SK-N-SH treated with all-trans-retinoic acid at 6 μM for 48 hours (cell line): ENCODE results near the gene AUNIP.

Experiments
- ATAC-seq: fragments of 200-7000 bp; cut with Tn5 transposase; 3 replicates; pipeline ENCODE4 v1.9.1; 2020; ENCODE audit warnings: mild to moderate bottlenecking, moderate library complexity
- ARNTL ChIP-seq: fragments of 450-650 bp; formaldehyde crosslinking; IDR thresholded peaks from 2 replicates; pipeline ENCODE4 v1.5.0; 2020; ENCODE audit warnings: low read depth, mild to moderate bottlenecking, moderate library complexity, borderline replicate concordance
- BACH2 ChIP-seq: fragments of 250-450 bp; sonication (Bioruptor Pico); IDR thresholded peaks from 2 replicates; pipeline ENCODE4 v1.9.0; 2021; ENCODE audit warnings: mild to moderate bottlenecking, borderline replicate concordance
- CREB5 ChIP-seq: fragments of 250-450 bp; sonication (Bioruptor Pico); IDR thresholded peaks from 2 replicates; pipeline ENCODE4 v1.5.1; 2020; ENCODE audit warnings: low read depth, mild to moderate bottlenecking, moderate library complexity
- CSDC2 ChIP-seq: fragments of 250-450 bp; sonication (Bioruptor Pico); IDR thresholded peaks from 2 replicates; pipeline ENCODE4 v1.5.0; 2020; ENCODE audit warnings: mild to moderate bottlenecking, moderate library complexity
- ESRRG ChIP-seq: fragments of 250-450 bp; sonication (Bioruptor Pico); IDR thresholded peaks from 2 replicates; pipeline ENCODE4 v1.6.1; 2021; ENCODE audit warnings: mild to moderate bottlenecking
- GLIS3 ChIP-seq: fragments of 250-450 bp; sonication (Bioruptor Pico); IDR thresholded peaks from 2 replicates; pipeline ENCODE4 v1.5.0; 2020; ENCODE audit warnings: mild to moderate bottlenecking, moderate library complexity
- ISL1 ChIP-seq: fragments of 250-450 bp; sonication (Bioruptor Pico); IDR thresholded peaks from 2 replicates; pipeline ENCODE4 v2.1.2; 2022; ENCODE audit warnings: mild to moderate bottlenecking, moderate library complexity
- PATZ1 ChIP-seq: fragments of 250-450 bp; sonication (Bioruptor Pico); IDR thresholded peaks from 2 replicates; pipeline ENCODE4 v1.8.0; 2020; ENCODE audit warnings: mild to moderate bottlenecking, moderate library complexity, borderline replicate concordance
- POU6F1 ChIP-seq: fragments of 250-450 bp; sonication (Bioruptor Pico); IDR thresholded peaks from 2 replicates; pipeline ENCODE4 v1.8.0; 2021; ENCODE audit warnings: low read depth, mild to moderate bottlenecking, moderate library complexity, borderline replicate concordance
- PPARA ChIP-seq: fragments of 250-450 bp; sonication (Bioruptor Pico); IDR thresholded peaks from 2 replicates; pipeline ENCODE4 v1.5.0; 2020; ENCODE audit warnings: mild to moderate bottlenecking, borderline replicate concordance
- RARB ChIP-seq: fragments of 250-450 bp; sonication (Bioruptor Pico); IDR thresholded peaks from 2 replicates; pipeline ENCODE4 v1.8.0; 2021; ENCODE audit warnings: mild to moderate bottlenecking, moderate library complexity
- SNAI2 ChIP-seq: fragments of 250-450 bp; sonication (Bioruptor Pico); IDR thresholded peaks from 2 replicates; pipeline ENCODE4 v1.5.0; 2020; ENCODE audit warnings: mild to moderate bottlenecking, moderate library complexity
- TCF4 ChIP-seq: fragments of 250-450 bp; sonication (Bioruptor Pico); IDR thresholded peaks from 2 replicates; pipeline ENCODE4 v1.8.0; 2021; ENCODE audit warnings: mild to moderate bottlenecking, moderate library complexity, borderline replicate concordance
- TOX ChIP-seq: fragments of 250-450 bp; sonication (Bioruptor Pico); IDR thresholded peaks from 2 replicates; pipeline ENCODE4 v1.8.0; 2021; ENCODE audit warnings: mild to moderate bottlenecking, moderate library complexity, borderline replicate concordance
- ZC3H10 ChIP-seq: fragments of 250-450 bp; sonication (Bioruptor Pico); IDR thresholded peaks from 2 replicates; pipeline ENCODE4 v1.5.1; 2021; ENCODE audit warnings: mild to moderate bottlenecking, moderate library complexity
- ZFP3 ChIP-seq: fragments of 250-450 bp; sonication (Bioruptor Pico); IDR thresholded peaks from 2 replicates; pipeline ENCODE4 v1.5.0; 2020; ENCODE audit warnings: mild to moderate bottlenecking, moderate library complexity
- ZFP30 ChIP-seq: fragments of 450-650 bp; formaldehyde crosslinking; IDR thresholded peaks from 2 replicates; pipeline ENCODE4 v1.5.0; 2022; ENCODE audit warnings: mild to moderate bottlenecking, moderate library complexity
- ZNF565 ChIP-seq: fragments of 450-650 bp; formaldehyde crosslinking; conservative IDR thresholded peaks from 2 replicates; pipeline ENCODE4 v1.5.0; 2020; ENCODE audit warnings: low read depth, mild to moderate bottlenecking, moderate library complexity
- ZNF70 ChIP-seq: fragments of 450-650 bp; formaldehyde crosslinking; IDR thresholded peaks from 2 replicates; pipeline ENCODE4 v1.5.0; 2020; ENCODE audit warnings: mild to moderate bottlenecking, moderate library complexity
- ZNF8 ChIP-seq: fragments of 450-650 bp; formaldehyde crosslinking; IDR thresholded peaks from 2 replicates; pipeline ENCODE4 v1.5.0; 2020; ENCODE audit warnings: mild to moderate bottlenecking, moderate library complexity

Gene AUNIP

GRCh38 chr1:25799352-25799934 is 59.8 kb downstream of the AUNIP start:
- no peak for TF ChIP-seq PATZ1
- no peak for TF ChIP-seq ESRRG (CRISPR knock-in tag)
- TF ChIP-seq GLIS3 (CRISPR knock-in tag) = no peak
- TF ChIP-seq CSDC2 (CRISPR knock-in tag) = no peak
- TF ChIP-seq RARB (CRISPR knock-in tag) = no peak
- TF ChIP-seq ARNTL (CRISPR knock-in tag) = no peak
- TF ChIP-seq ZNF70 (CRISPR knock-in tag) = no peak
- no peak for TF ChIP-seq ISL1 (CRISPR knock-in tag)
- TF ChIP-seq TOX (CRISPR knock-in tag) = no peak
- TF ChIP-seq TCF4 (CRISPR knock-in tag) = no peak
- TF ChIP-seq PPARA (CRISPR knock-in tag) = no peak
- no peak for TF ChIP-seq SNAI2 (CRISPR knock-in tag)
- no peak for TF ChIP-seq BACH2
- no peak for ATAC-seq

GRCh38 chr1:25798666-25799351 is 60.4 kb downstream of the AUNIP start:
- TF ChIP-seq PATZ1 (no peak), ZFP30 (CRISPR knock-in tag) (no peak), ZFP3 (CRISPR knock-in tag) (no peak), ESRRG (CRISPR knock-in tag) (no peak), ZC3H10 (CRISPR knock-in tag) (no peak), ZNF70 (CRISPR knock-in tag) (no peak), POU6F1 (no peak), ZNF565 (no peak)
- ATAC-seq = no peak

- no peak for TF ChIP-seq ZFP30 (CRISPR knock-in tag)
- no peak for TF ChIP-seq ZNF70 (CRISPR knock-in tag)
- TF ChIP-seq RARB (CRISPR knock-in tag) = no peak
- peak; percentile 25; the same call in 1 of the 3 replicates for ATAC-seq
Observed at GRCh38 chr1:25797939-25798338, 61.3 kb downstream of the AUNIP start.

- ATAC-seq = peak; percentile 56
- TF ChIP-seq ZC3H10 (CRISPR knock-in tag) = no peak
- TF ChIP-seq, all 23 proteins: peak for 0
Observed at GRCh38 chr1:25796811-25797458, 62.3 kb downstream of the AUNIP start.

- TF ChIP-seq ZFP30 (CRISPR knock-in tag) (no peak), RARB (CRISPR knock-in tag) (no peak), ZNF70 (CRISPR knock-in tag) (no peak), PATZ1 (no peak), ARNTL (CRISPR knock-in tag) (no peak), SNAI2 (CRISPR knock-in tag) (no peak), ZNF8 (CRISPR knock-in tag) (no peak), CREB5 (CRISPR knock-in tag) (no peak)
- no peak for ATAC-seq
Observed at GRCh38 chr1:25795946-25796810, 63.1 kb downstream of the AUNIP start.
